ENCODE results near the gene CPEB2.
"Not testable (repeated sequence)": the region's sequence is repeated elsewhere in the genome, so short reads cannot be mapped to it uniquely, and the experiment has no call there.

CPEB2 gene

DNA sequence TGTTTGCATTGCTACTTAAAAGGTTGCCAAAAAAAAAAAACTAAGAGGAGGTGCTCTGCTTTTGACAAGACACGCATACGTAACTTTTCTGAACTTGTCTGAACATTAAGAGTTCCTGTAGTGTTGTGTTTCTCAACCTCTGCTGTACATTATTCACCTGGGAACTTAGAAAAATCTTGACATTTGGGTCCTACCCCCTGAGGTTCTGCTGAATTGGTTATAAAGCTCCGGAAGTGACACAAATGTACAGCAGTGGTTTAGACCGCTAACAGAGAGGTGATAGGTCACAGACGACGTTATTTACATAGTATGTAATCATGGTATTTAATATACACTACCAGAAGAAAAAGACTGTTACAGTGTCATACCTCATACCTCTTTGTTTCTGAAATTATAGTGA is 61.1 kb downstream of the CPEB2 start:
- DNase-seq, result no peak

DNA sequence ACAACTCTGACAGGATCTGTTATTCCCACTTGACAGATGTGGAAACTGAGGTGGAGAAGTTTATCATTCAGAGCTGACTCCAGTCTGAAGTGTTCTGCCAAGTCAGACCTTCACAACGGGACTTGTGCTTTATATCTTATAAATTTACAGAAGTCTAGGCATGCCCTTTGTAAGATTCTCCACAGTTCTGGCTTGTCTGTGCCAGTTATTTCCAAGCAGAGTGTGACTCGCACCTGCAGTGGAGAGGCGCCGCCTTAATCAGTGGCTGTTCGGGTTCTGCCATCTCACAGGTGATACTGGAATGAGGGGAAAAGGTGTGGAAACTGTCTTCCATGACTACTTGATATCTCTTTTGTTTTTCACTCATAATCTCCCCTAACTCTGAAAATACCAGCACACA is 63.2 kb downstream of the CPEB2 start:
- DNase-seq, result no peak

GRCh38 chr4:15066140-15066539 is 63.9 kb downstream of the CPEB2 start:
- no peak for DNase-seq

DNA sequence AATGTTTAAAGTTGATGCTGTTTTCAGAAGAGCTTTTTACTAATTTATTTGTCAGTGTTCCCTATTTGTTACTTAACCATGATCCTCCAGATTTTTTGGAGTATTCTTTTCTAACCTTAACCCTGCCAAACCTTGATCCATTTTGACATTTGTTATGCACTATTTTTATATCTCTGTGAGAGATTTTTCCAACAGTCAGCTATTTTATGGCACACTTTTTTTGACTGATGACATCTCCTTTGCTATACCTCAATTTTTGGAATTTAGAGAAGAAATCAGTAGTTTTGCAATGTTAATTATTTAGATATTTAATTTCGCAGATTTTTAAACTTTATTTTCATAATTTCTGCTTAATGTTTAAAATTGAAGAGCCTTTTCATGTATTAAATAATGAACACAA is 66.0 kb downstream of the CPEB2 start:
- DNase-seq, result no peak

GRCh38 chr4:15075875-15076274 is 73.6 kb downstream of the CPEB2 start:
- DNase-seq, result no peak

- no peak for DNase-seq
These were observed 75.7 kb downstream of the CPEB2 start for GRCh38 chr4:15077969-15078368.

- DNase-seq, result no peak
These were observed 76.7 kb downstream of the CPEB2 start for GRCh38 chr4:15078682-15079642.

- DNase-seq, result no peak
These were observed 82.5 kb downstream of the CPEB2 start for GRCh38 chr4:15084780-15085179.

DNA sequence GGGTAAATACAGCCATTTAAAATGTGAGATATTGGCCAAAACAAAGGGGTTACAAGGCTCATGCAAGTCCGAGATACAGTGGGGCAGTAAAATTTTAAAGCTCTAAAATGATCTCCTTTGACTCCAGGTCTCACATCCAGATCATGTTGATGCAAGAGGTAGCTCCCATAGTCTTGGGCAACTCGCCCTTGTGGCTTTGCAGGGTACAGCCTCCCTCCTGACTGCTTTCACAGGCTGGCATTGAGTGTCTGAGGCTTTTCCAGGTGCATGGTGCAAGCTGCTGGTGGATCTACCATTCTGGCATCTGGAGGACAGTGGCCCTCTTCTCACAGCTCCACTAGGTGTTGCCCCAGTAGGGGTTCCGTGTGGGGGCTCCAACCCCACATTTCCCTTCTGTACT is 83.5 kb downstream of the CPEB2 start:
- not testable (repeated sequence) for DNase-seq

DNA sequence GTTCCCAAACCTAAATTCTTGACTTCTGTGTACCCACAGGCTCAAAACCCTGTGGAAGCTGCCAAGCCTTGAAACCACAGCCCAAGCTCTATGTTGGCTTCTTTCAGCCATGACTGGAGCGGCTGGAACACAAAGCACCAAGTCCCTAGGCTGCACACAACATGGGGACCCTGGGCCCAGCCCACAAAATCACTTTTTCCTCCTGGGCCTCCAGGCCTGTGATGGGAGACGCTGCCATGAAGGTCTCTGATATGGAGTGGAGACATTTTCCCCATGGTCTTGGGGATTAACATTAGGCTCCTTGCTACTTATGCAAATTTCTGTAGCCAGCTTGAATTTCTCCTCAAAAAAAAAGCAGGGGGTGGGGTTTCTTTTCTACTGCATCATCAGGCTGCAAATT is 84.0 kb downstream of the CPEB2 start:
- DNase-seq, result not testable (repeated sequence)

DNA sequence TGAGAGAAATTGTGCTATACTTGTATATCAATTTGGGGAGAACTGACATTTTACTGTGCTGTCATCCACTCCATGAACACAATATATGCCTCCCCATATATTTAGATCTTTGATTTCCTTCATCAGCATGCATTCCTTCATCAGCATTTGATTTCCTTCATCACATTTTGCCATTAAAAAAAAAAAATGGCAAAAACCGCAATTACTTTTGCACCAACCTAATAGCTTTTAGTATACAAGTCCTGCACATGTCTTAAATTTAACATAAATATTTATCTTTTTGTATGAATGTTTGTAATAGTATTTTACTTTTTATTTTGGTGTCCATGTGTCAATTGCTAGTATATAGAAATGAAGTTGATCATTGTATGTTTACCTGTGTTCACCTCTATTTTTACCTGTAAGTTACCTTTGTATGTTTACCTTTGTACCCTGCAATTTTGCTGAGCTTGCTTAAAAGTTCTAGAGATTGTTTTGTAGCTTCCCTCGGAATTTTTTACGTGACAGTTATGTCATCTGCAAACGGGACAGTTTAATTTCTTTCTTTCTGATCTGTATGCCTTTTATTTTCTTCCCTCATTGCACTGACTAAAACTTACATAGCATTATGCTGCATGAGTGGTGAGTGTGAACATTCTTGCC is 86.2 kb downstream of the CPEB2 start:
- DNase-seq, result no peak

GRCh38 chr4:15089979-15090378 is 87.7 kb downstream of the CPEB2 start:
- no peak for DNase-seq

- DNase-seq, result no peak
These were observed 98.1 kb downstream of the CPEB2 start for GRCh38 chr4:15100380-15100779.

- no peak for DNase-seq
These were observed 98.9 kb downstream of the CPEB2 start for GRCh38 chr4:15100994-15101695.

DNA sequence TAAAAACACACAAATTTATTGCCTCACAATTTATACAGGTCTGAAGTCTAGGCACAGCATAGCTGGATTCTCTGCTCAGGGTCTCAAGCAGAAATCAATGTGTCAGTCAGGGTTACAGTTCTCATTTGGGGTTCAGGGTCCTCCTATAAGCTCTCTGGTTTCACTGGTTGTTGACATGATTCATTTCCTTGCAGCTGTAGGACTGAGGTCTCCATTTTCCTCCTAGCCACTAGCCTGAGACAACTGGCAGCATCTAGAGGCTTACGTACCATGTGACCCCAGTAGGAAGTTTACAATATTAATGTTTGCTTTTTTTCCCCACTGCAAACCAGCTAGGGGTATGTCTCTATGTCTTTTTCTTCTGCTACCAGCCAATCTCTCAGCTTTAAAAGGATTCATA is 102.5 kb downstream of the CPEB2 start:
- DNase-seq, result no peak

GRCh38 chr4:15106399-15106798 is 104.1 kb downstream of the CPEB2 start:
- DNase-seq, result no peak

- DNase-seq, result no peak
These were observed 107.3 kb downstream of the CPEB2 start for GRCh38 chr4:15109600-15109999.

- no peak for DNase-seq
These were observed 107.9 kb downstream of the CPEB2 start for GRCh38 chr4:15110120-15110571.

- DNase-seq, result no peak
These were observed 114.3 kb downstream of the CPEB2 start for GRCh38 chr4:15116509-15117079.

DNA sequence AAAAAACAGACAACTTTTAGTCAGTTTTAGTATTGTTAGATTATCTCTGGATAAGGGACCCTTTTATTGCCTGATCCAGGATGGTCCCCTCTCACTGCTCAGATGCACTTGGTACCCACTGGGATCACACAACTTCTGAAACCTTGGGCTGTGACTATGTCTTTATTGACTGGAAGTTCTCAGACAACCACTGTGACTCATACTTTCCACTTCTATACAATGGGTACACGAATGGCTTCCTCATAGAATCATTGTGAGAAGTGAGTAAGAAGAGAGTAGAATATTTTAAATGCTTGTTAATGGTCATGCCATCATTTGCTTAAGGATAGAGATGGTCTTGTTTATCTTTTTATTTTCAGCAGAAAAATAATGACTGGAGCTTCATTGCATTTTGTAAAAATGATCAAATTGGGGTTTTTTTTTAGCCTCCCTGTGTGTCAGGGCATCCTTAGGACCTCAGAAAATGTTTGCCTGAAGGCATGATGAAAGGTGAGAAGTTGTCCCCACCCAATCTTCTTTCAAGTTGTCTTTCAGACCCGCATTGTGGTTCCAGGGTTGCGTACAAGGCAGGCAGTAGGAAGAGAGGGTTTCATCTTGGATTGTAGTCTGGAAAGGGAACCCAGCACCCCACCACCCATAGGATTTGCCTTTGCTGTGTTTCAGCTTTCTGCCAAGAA is 115.1 kb downstream of the CPEB2 start:
- no peak for DNase-seq

DNA sequence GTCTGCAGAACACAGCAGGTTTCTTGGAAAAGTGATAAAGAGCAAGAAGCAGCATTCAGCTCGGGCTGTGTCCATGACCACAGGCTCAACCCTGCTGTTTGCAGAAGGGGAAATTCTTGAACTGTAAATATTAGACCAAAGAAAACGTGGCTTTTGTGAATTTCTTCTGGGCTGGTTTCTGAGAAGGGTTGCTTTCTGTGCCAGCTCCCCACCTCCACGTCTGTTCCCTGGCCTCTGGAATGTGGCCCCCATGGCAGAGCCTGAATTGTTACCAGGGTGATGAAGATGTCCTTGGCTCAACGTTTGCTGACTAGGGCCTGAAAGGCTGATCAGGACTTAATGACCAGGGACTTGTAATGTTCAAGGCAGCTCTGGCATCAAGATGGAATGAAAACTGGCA is 116.0 kb downstream of the CPEB2 start:
- DNase-seq, result no peak
